ENCODE data around the gene COP1. TPM values are rescaled to one million over a fixed set of nuclear protein-coding genes. Genes with fewer than 3 reads are reported as not detected.

Gene COP1
- total RNA-seq, 1 experiment from 2014 or later, result 36.0 TPM

- TF ChIP-seq HMGXB4 (CRISPR knock-in tag; IDR thresholded peaks at IDR 0.05) (no peak), NFATC4 (CRISPR knock-in tag; IDR thresholded peaks at IDR 0.05) (no peak), KAT7 (CRISPR knock-in tag; IDR thresholded peaks at IDR 0.05; ENCODE audit: borderline replicate concordance) (no peak), EMX1 (CRISPR knock-in tag; IDR thresholded peaks at IDR 0.05) (no peak), ZNF425 (CRISPR knock-in tag; conservative IDR thresholded peaks at IDR 0.05) (no peak), CREB1 (CRISPR knock-in tag; IDR thresholded peaks at IDR 0.05) (no peak)
Measured at GRCh38 chr1:176195547-176195946, 11.5 kb downstream of the COP1 start (continued).

- CTCF ChIA-PET, result no interaction called here
- ATAC-seq (no peak), DNase-seq (ENCODE audit: low spot score) (no peak)
- TF ChIP-seq NFYB (CRISPR knock-in tag; conservative IDR thresholded peaks at IDR 0.05; ENCODE audit: low read depth), result no peak
- TF ChIP-seq ZNF219 (CRISPR knock-in tag; IDR thresholded peaks at IDR 0.05; ENCODE audit: borderline replicate concordance), result no peak
- no peak for TF ChIP-seq GTF2I (CRISPR knock-in tag; conservative IDR thresholded peaks at IDR 0.05)
- no peak for TF ChIP-seq EMX1 (CRISPR knock-in tag; IDR thresholded peaks at IDR 0.05)
- TF ChIP-seq ZNF416 (CRISPR knock-in tag; IDR thresholded peaks at IDR 0.05), result no peak
- TF ChIP-seq ATF6 (CRISPR knock-in tag; IDR thresholded peaks at IDR 0.05), result no peak
- no peak for TF ChIP-seq ZNF121 (CRISPR knock-in tag; IDR thresholded peaks at IDR 0.05)
- no peak for TF ChIP-seq ZBTB21 (CRISPR knock-in tag; IDR thresholded peaks at IDR 0.05; ENCODE audit: borderline replicate concordance)
- TF ChIP-seq PRRX2 (CRISPR knock-in tag; IDR thresholded peaks at IDR 0.05), result no peak
- TF ChIP-seq JAZF1 (CRISPR knock-in tag; IDR thresholded peaks at IDR 0.05), result no peak
- no peak for TF ChIP-seq TCF7 (CRISPR knock-in tag; IDR thresholded peaks at IDR 0.05; ENCODE audit: low read depth)
- TF ChIP-seq E2F5 (CRISPR knock-in tag; IDR thresholded peaks at IDR 0.05), result no peak
- no peak overlapping the region for H3K4me3 Mint-ChIP-seq
- no peaks in the 10 kb centered on the region for H3K36me3 Mint-ChIP-seq
- no peaks in the 10 kb centered on the region for H3K27me3 Mint-ChIP-seq (ENCODE audit: low read depth)
- peaks cover 2% of the 10 kb centered on the region; the same call in 1 of the 2 replicates for H3K9me3 Mint-ChIP-seq
- peaks cover 30% of the 10 kb centered on the region for H3K4me1 Mint-ChIP-seq
- POLR2A ChIA-PET, result no interaction called here
- H3K27ac Mint-ChIP-seq, result no peak overlapping the region
Measured at GRCh38 chr1:176193663-176194062, 13.4 kb downstream of the COP1 start.

- CTCF ChIA-PET, result no interaction called here
- no peaks in the 10 kb centered on the region for H3K9me3 Mint-ChIP-seq
- no peak overlapping the region for H3K27ac Mint-ChIP-seq
- ATAC-seq, result no peak
- H3K4me1 Mint-ChIP-seq, result peaks cover 35% of the 10 kb centered on the region
- H3K4me3 Mint-ChIP-seq, result no peak overlapping the region
- H3K27me3 Mint-ChIP-seq (ENCODE audit: low read depth), result no peaks in the 10 kb centered on the region
- POLR2A ChIA-PET, result no interaction called here
- H3K36me3 Mint-ChIP-seq, result no peaks in the 10 kb centered on the region
- TF ChIP-seq MXD4 (CRISPR knock-in tag; IDR thresholded peaks at IDR 0.05; ENCODE audit: borderline replicate concordance), result no peak
- DNase-seq (ENCODE audit: low spot score), result no peak
Measured at GRCh38 chr1:176193023-176193422, 14.1 kb downstream of the COP1 start.
